Stimulated activated CD4-positive, alpha-beta T cell treated with anti-CD3 and anti-CD28 coated beads, Interleukin-2, amount 100 ng/mL, for 48 hours (primary cell): ENCODE data around the gene METRN.
A peak's percentile ranks its signal among the peaks of the same experiment; 100 is the strongest.
"Not testable (repeated sequence)": the region's sequence is repeated elsewhere in the genome, so short reads cannot be mapped to it uniquely, and the experiment has no call there.

ENCODE experiments used
- DNase-seq, 2 donors: peaks; one replicate each; pipeline ENCODE4 v3.0.0-alpha.2; 2020

METRN gene

GRCh38 chr16:739560-740458 is 24.9 kb downstream of the METRN start:
- no peak for DNase-seq

- DNase-seq = no peak
Observed at GRCh38 chr16:740459-740763, 25.5 kb downstream of the METRN start.

GRCh38 chr16:740764-741505 is 26.0 kb downstream of the METRN start, which contains the start of gene CIAO3:
Gene CIAO3, minus strand, starts transcription at chr16:740997. Its CDS starts 12 bp downstream, at chr16:740985.
- DNase-seq = peak; percentile 93 to 97

- no peak for DNase-seq
Observed at GRCh38 chr16:741986-742629, 27.2 kb downstream of the METRN start.

- DNase-seq = not testable (repeated sequence)
Observed at GRCh38 chr16:742894-743293, 28.0 kb downstream of the METRN start.

- no peak for DNase-seq
Observed at GRCh38 chr16:743794-744500, 29.0 kb downstream of the METRN start.

GRCh38 chr16:745739-746138 is 30.8 kb downstream of the METRN start:
- DNase-seq = no peak

- DNase-seq = no peak
Observed at GRCh38 chr16:746637-747036, 31.7 kb downstream of the METRN start.

GRCh38 chr16:747978-748746 is 33.2 kb downstream of the METRN start:
- no peak for DNase-seq

GRCh38 chr16:749010-749409 is 34.1 kb downstream of the METRN start:
- DNase-seq = no peak

- DNase-seq = no peak
Observed at GRCh38 chr16:750485-750884, 35.6 kb downstream of the METRN start.

- DNase-seq = no peak
Observed at GRCh38 chr16:751152-752006, 36.5 kb downstream of the METRN start.

GRCh38 chr16:752007-752312 is 37.0 kb downstream of the METRN start:
- no peak for DNase-seq

GRCh38 chr16:754121-754607 is 39.2 kb downstream of the METRN start:
- DNase-seq = not testable (repeated sequence)

GRCh38 chr16:754656-755055 is 39.7 kb downstream of the METRN start:
- DNase-seq = no peak

- DNase-seq = no peak
Observed at GRCh38 chr16:756428-756827, 41.5 kb downstream of the METRN start.

GRCh38 chr16:759110-759910 is 44.4 kb downstream of the METRN start:
- DNase-seq = no peak

- DNase-seq = no peak
Observed at GRCh38 chr16:760065-760464, 45.1 kb downstream of the METRN start.

- DNase-seq = no peak
Observed at GRCh38 chr16:760545-761343, 45.8 kb downstream of the METRN start, which contains the start of gene MSLN. Gene MSLN, plus strand, starts transcription at chr16:760734. Its CDS starts 1,947 bp downstream, at chr16:762681.
